Loucy (cell line): ENCODE results near the gene PIP4K2C.

Source experiments
- H2AFZ ChIP-seq: fragments of 200-600 bp; sonication (generic); 2 replicates; pipeline ENCODE4 v1.6.0; 2016; ENCODE audit warnings: antibody characterized with exemption, mild to moderate bottlenecking, low read length, moderate library complexity
- H3F3A ChIP-seq: fragments of 200-600 bp; 2 replicates; pipeline ENCODE4 v1.6.0; 2016; ENCODE audit warnings: antibody characterized with exemption, low read depth, mild to moderate bottlenecking
- H3K27me3 ChIP-seq: fragments of 200-600 bp; sonication (generic); 2 replicates; pipeline ENCODE4 v1.6.1; 2014; ENCODE audit warnings: low read length, mild to moderate bottlenecking; ENCODE audit not compliant: insufficient read depth, poor library complexity, severe bottlenecking
- H3K36me3 ChIP-seq: fragments of 200-600 bp; sonication (generic); 2 replicates; pipeline ENCODE4 v1.6.1; 2016; ENCODE audit warnings: low read length; ENCODE audit not compliant: insufficient read depth
- H3K4me1 ChIP-seq: fragments of 200-600 bp; sonication (generic); 2 replicates; pipeline ENCODE4 v1.5.1; 2014; ENCODE audit warnings: low read length, mild to moderate bottlenecking; ENCODE audit not compliant: insufficient read depth, poor library complexity, severe bottlenecking
- H3K4me2 ChIP-seq: fragments of 200-600 bp; sonication (generic); 2 replicates; pipeline ENCODE4 v1.6.0; 2014; ENCODE audit warnings: antibody characterized with exemption, low read length, low read depth, mild to moderate bottlenecking; ENCODE audit not compliant: poor library complexity, severe bottlenecking
- H3K4me3 ChIP-seq: fragments of 200-600 bp; sonication (generic); 2 replicates; pipeline ENCODE4 v1.5.1; 2014; ENCODE audit warnings: low read length, mild to moderate bottlenecking, mixed read lengths; ENCODE audit not compliant: poor library complexity, severe bottlenecking
- H3K79me2 ChIP-seq: fragments of 200-600 bp; sonication (generic); 2 replicates; pipeline ENCODE4 v1.6.1; 2014; ENCODE audit warnings: low read length; ENCODE audit not compliant: insufficient read depth
- H3K9ac ChIP-seq: fragments of 200-600 bp; sonication (generic); 2 replicates; pipeline ENCODE4 v1.6.0; 2014; ENCODE audit warnings: mild to moderate bottlenecking, low read depth, low read length, moderate library complexity; ENCODE audit not compliant: poor library complexity, severe bottlenecking
- H3K9me2 ChIP-seq: fragments of 200-600 bp; sonication (generic); replicated peaks from 2 replicates; pipeline ENCODE4 v1.6.1; 2016; ENCODE audit warnings: low read depth, low read length, mixed read lengths
- H3K9me3 ChIP-seq: fragments of 200-600 bp; sonication (generic); 2 replicates; pipeline ENCODE4 v1.6.1; 2014; ENCODE audit warnings: mild to moderate bottlenecking, antibody characterized with exemption, low read length, low read depth; ENCODE audit not compliant: insufficient read depth
- H4K20me1 ChIP-seq: fragments of 200-600 bp; sonication (generic); 2 replicates; pipeline ENCODE4 v1.6.0; 2014; ENCODE audit warnings: antibody characterized with exemption, low read length, mild to moderate bottlenecking; ENCODE audit not compliant: insufficient read depth, poor library complexity, severe bottlenecking
- EZH2phosphoT487 ChIP-seq: fragments of 200-600 bp; IDR thresholded peaks from 2 replicates; pipeline ENCODE4 v1.6.1; 2018; ENCODE audit warnings: antibody characterized with exemption, mild to moderate bottlenecking, moderate library complexity, borderline replicate concordance
- TF ChIP-seq, protein P1 (sequence below): fragments of 200-600 bp; sonication (generic); conservative IDR thresholded peaks from 2 replicates; pipeline ENCODE4 v1.5.1; 2014; ENCODE audit warnings: mild to moderate bottlenecking, antibody characterized with exemption, low read length

PIP4K2C gene

DNA sequence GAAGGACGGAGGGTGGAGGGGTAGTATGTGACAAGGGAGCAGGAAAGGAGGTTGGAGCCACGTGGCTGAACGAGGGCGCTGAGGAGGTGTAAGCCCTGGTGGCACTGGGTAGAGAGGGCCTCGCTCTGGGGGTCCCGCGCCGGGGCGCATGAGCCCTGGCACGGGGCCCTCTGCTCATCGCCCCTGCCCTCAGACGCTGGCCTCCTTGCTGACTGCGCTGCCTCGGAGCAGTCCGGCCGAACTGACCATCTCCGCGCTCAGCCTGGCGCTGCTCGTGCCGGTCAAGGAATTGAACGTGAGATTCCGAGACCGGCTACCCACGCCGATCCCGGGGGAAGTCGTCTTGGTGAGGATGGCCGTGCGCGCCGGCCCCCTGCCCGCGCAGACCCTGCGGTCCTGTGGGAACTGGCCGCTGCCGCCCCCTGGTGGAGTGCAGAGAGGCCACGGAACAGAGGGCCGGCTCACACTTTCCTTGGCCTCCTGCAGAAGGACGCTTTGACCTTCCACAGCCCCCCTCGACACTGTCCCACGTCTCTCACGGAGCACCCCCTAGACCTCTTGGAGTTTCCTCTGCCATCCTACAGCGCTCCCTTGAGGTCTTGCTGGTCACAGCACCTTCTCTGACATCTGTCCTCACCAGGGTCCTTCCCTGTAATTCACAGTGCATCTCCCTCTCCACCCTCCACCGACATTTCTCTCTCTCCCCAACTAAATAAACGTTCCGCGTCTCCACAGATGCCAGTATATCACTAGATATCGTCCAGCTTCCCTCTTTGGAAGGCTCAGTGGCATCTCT is 30.7 kb downstream of the PIP4K2C start:
- Histone ChIP-seq H3K27me3 (no peaks in the 10 kb centered on the region), H3K9ac (no peak overlapping the region), H3K9me3 (no peaks in the 10 kb centered on the region), H2AFZ (no peak overlapping the region), H3K4me3 (no peak overlapping the region), H3K4me1 (no peaks in the 10 kb centered on the region), H3K36me3 (no peaks in the 10 kb centered on the region), H3K79me2 (no peaks in the 10 kb centered on the region), H3F3A (no peaks in the 10 kb centered on the region), H3K9me2 (no peaks in the 10 kb centered on the region), H4K20me1 (no peaks in the 10 kb centered on the region), H3K4me2 (no peak overlapping the region)
- TF ChIP-seq EZH2phosphoT487 = no peak
- TF ChIP-seq, protein P1, sequence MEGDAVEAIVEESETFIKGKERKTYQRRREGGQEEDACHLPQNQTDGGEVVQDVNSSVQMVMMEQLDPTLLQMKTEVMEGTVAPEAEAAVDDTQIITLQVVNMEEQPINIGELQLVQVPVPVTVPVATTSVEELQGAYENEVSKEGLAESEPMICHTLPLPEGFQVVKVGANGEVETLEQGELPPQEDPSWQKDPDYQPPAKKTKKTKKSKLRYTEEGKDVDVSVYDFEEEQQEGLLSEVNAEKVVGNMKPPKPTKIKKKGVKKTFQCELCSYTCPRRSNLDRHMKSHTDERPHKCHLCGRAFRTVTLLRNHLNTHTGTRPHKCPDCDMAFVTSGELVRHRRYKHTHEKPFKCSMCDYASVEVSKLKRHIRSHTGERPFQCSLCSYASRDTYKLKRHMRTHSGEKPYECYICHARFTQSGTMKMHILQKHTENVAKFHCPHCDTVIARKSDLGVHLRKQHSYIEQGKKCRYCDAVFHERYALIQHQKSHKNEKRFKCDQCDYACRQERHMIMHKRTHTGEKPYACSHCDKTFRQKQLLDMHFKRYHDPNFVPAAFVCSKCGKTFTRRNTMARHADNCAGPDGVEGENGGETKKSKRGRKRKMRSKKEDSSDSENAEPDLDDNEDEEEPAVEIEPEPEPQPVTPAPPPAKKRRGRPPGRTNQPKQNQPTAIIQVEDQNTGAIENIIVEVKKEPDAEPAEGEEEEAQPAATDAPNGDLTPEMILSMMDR = peak; percentile 71

DNA sequence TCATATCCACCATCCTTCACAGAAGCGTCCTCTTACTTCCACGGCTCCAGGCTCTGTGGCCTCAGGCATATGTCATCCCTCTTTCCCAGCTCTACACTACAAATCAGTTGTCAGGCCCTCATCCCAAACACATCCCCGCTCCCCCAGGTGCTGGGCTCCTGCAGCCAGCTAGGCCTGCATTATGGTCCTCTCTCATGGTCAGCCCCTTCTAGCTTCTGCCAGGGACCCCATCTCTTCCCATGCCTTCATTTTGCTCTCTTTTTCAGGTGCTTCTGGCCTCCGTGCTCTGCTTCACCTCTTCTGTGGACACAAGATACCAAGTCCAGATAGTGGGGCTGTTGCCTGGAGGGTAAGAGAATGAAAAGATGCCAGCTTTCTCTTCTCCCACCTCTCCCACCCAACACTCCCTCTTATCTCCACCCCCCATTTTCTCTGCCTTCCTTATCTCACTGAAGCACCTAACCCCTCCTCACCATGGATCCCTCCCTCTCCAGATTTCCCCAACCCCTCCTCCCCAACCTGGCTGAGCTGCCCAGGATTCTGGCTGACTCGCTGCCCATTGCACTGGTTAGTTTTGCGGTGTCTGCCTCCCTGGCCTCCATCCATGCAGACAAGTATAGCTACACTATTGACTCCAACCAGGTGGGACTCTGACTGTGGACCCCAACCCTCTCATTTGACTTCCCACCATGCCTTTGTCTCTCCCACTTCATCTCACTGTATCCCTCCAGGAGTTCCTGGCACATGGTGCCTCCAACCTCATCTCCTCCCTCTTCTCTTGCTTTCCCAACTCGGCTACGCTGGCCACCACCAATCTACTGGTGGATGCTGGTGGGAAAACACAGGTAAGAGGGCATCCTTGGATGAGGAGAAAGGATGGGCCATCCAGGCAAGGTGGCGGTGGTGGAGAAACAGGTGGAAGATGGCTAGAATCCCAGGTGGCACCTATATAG is 31.6 kb downstream of the PIP4K2C start:
- TF ChIP-seq, protein P1 = no peak
- TF ChIP-seq EZH2phosphoT487 = no peak
- Histone ChIP-seq H3K4me2 (no peak overlapping the region), H3K9me2 (no peaks in the 10 kb centered on the region), H3K27me3 (no peaks in the 10 kb centered on the region), H4K20me1 (no peaks in the 10 kb centered on the region), H3K79me2 (no peaks in the 10 kb centered on the region), H3F3A (no peaks in the 10 kb centered on the region), H3K36me3 (no peaks in the 10 kb centered on the region), H3K4me3 (no peak overlapping the region), H2AFZ (no peak overlapping the region), H3K9me3 (no peaks in the 10 kb centered on the region), H3K4me1 (no peaks in the 10 kb centered on the region), H3K9ac (no peak overlapping the region)

- no peaks in the 10 kb centered on the region for H3K4me1 ChIP-seq
- no peaks in the 10 kb centered on the region for H3K9me3 ChIP-seq
- H2AFZ ChIP-seq = no peak overlapping the region
- no peaks in the 10 kb centered on the region for H3K9me2 ChIP-seq
- H3K9ac ChIP-seq = no peak overlapping the region
- H3K79me2 ChIP-seq = no peaks in the 10 kb centered on the region
- no peaks in the 10 kb centered on the region for H3K27me3 ChIP-seq
- no peak overlapping the region for H3K4me2 ChIP-seq
- H3K4me3 ChIP-seq = no peak overlapping the region
- H3K36me3 ChIP-seq = no peaks in the 10 kb centered on the region
- no peaks in the 10 kb centered on the region for H4K20me1 ChIP-seq
- TF ChIP-seq, protein P1 = no peak
- TF ChIP-seq EZH2phosphoT487 = no peak
- H3F3A ChIP-seq = no peaks in the 10 kb centered on the region
These were observed 32.4 kb downstream of the PIP4K2C start for GRCh38 chr12:57623385-57623784.
